Measurements from ENCODE around the gene NKAIN2. TPM values are rescaled to one million over a fixed set of nuclear protein-coding genes. Genes with fewer than 3 reads are reported as not detected.

NKAIN2 gene
- total and polyA plus RNA-seq, 2 donors (not counting 3 experiments of a cell fraction or from before 2014, with no cell fraction given): 0.03 TPM; not detected in 1

DNA sequence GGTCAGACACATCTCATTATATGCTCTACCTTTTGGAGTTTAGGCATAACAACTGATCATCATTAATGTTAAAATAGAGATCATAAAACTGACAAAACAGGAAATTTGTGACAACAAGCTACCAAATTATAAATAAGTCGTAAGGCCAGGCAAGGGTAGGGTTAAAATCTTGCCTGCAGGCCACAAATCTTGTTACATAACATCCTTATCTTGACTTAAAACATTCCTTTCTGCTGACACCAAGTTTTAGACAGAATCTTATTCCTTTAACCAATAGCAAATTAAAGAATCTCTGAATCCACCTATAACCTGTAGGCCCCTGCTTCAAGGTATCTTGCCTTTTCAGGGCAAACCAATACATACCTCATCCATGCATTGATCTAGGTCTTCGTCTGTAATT lies 32.5 kb upstream of the NKAIN2 start:
- intact Hi-C loops (cut with micrococcal nuclease) (no loop called here), dilution Hi-C loops (cut with MboI; ENCODE audit: extremely low pct_ligation_motif_present, low sequenced_read_pairs) (no loop called here)
- no peak for DNase-seq (ENCODE audit: low read depth, low spot score)
- no peaks in the 10 kb centered on the region for H4K20me1 ChIP-seq (replicated peaks; ENCODE audit: control insufficient read depth, extremely low read depth, insufficient read depth, low read length)
- H3K4me2 ChIP-seq (ENCODE audit: insufficient read depth, low read length): no peak overlapping the region
- H3K4me1 ChIP-seq (ENCODE audit: control insufficient read depth, extremely low read depth, insufficient read depth, low read length): no peaks in the 10 kb centered on the region
- no peak overlapping the region for H3K9ac ChIP-seq (replicated peaks; ENCODE audit: extremely low read depth, insufficient read depth, low read length)
- H3K9me3 ChIP-seq (replicated peaks; ENCODE audit: control insufficient read depth, insufficient read depth, low read length): no peaks in the 10 kb centered on the region
- BruUV-seq (replicated peaks): no TSS peak
- H3K27me3 ChIP-seq (ENCODE audit: control insufficient read depth in 2 of 2, insufficient read depth in 2 of 2, low read length in 2 of 2): no peaks in the 10 kb centered on the region
- no peak overlapping the region for H2AFZ ChIP-seq (ENCODE audit: low read depth, low read length)
- H3K36me3 ChIP-seq (ENCODE audit: control insufficient read depth in 2 of 2, extremely low read depth in 1 of 2, insufficient read depth in 2 of 2, low read length in 2 of 2): no peaks in the 10 kb centered on the region
- no peak overlapping the region for H3K4me3 ChIP-seq (replicated peaks in 1 of 3; ENCODE audit: insufficient read depth in 1 of 3, low read depth in 1 of 3, low read length in 3 of 3)
- POLR2A ChIA-PET: no interaction called here
- no peaks in the 10 kb centered on the region for H3K79me2 ChIP-seq (ENCODE audit: control insufficient read depth, insufficient read depth, low read length)
- no peak overlapping the region for H3K27ac ChIP-seq (ENCODE audit: insufficient read depth, low read depth, low read length)
- H3K9me1 ChIP-seq (replicated peaks; ENCODE audit: control insufficient read depth, extremely low read depth, insufficient read depth, low read length): no peaks in the 10 kb centered on the region
- FAIRE-seq: no peak
- CTCF ChIA-PET: no interaction called here
- TF ChIP-seq POLR2AphosphoS5 (IDR thresholded peaks at IDR 0.05; ENCODE audit: insufficient read depth, low read depth, low read length): no peak
- no peak for TF ChIP-seq FOS (IDR thresholded peaks at IDR 0.05; ENCODE audit: borderline replicate concordance, insufficient read depth, low read length)
- no peak for TF ChIP-seq EZH2 (IDR thresholded peaks at IDR 0.05; ENCODE audit: borderline replicate concordance, low read depth, low read length, severe bottlenecking)
- TF ChIP-seq MYC (IDR thresholded peaks at IDR 0.05; ENCODE audit: low read depth, low read length): no peak
- TF ChIP-seq GATA2 (IDR thresholded peaks at IDR 0.05; ENCODE audit: insufficient read depth, insufficient read length, low read depth, low read length): no peak

DNA sequence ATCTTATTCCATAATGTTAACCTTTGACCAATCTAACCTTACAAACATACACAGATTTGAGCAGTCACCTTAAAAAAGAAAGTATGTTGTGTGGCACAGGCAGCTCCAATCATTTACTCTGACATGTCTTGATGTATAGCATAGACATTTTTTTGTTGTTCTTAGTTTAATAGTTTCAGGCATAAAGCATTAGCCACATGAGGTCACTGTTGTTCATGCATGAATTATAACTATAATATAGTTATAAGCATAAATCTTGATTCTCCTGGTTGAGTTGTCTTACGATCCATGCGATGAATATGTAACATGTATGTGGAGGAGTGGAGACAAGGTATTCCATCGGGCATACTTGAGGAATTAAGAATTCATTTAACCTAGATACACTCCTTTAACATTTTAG lies 26.1 kb upstream of the NKAIN2 start:
- CTCF ChIA-PET: interaction anchor here (1.0 to 2.2 kb wide), 7 partner anchors 11 to 1081 kb away, joined by 3 to 24 read pairs (median 7); no protein-coding TSS in a partner anchor
- no peaks in the 10 kb centered on the region for H3K4me1 ChIP-seq (ENCODE audit: control insufficient read depth, extremely low read depth, insufficient read depth, low read length)
- H3K9ac ChIP-seq (replicated peaks; ENCODE audit: extremely low read depth, insufficient read depth, low read length): no peak overlapping the region
- no peak overlapping the region for H3K27ac ChIP-seq (ENCODE audit: insufficient read depth, low read depth, low read length)
- DNase-seq (ENCODE audit: low read depth, low spot score): peak; percentile 46
- TF ChIP-seq POLR2AphosphoS5 (IDR thresholded peaks at IDR 0.05; ENCODE audit: insufficient read depth, low read depth, low read length) (no peak), MAX (IDR thresholded peaks at IDR 0.05; ENCODE audit: insufficient read depth, insufficient read length) (no peak), GATA2 (IDR thresholded peaks at IDR 0.05; ENCODE audit: insufficient read depth, insufficient read length, low read depth, low read length) (no peak), JUN (IDR thresholded peaks at IDR 0.05; ENCODE audit: borderline replicate concordance, insufficient read depth, insufficient read length, low read depth) (no peak)
- TF ChIP-seq, protein P1, sequence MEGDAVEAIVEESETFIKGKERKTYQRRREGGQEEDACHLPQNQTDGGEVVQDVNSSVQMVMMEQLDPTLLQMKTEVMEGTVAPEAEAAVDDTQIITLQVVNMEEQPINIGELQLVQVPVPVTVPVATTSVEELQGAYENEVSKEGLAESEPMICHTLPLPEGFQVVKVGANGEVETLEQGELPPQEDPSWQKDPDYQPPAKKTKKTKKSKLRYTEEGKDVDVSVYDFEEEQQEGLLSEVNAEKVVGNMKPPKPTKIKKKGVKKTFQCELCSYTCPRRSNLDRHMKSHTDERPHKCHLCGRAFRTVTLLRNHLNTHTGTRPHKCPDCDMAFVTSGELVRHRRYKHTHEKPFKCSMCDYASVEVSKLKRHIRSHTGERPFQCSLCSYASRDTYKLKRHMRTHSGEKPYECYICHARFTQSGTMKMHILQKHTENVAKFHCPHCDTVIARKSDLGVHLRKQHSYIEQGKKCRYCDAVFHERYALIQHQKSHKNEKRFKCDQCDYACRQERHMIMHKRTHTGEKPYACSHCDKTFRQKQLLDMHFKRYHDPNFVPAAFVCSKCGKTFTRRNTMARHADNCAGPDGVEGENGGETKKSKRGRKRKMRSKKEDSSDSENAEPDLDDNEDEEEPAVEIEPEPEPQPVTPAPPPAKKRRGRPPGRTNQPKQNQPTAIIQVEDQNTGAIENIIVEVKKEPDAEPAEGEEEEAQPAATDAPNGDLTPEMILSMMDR (IDR thresholded peaks at IDR 0.05; ENCODE audit: extremely low read depth in 1 of 2, insufficient read depth in 1 of 2, low read depth in 1 of 2, low read length in 2 of 2): peak in 1 of 2 donors; percentile 14
- no peak overlapping the region for H3K4me2 ChIP-seq (ENCODE audit: insufficient read depth, low read length)
- H3K36me3 ChIP-seq (ENCODE audit: control insufficient read depth in 2 of 2, extremely low read depth in 1 of 2, insufficient read depth in 2 of 2, low read length in 2 of 2): no peaks in the 10 kb centered on the region
- no peak overlapping the region for H2AFZ ChIP-seq (ENCODE audit: low read depth, low read length)
- POLR2A ChIA-PET: no interaction called here
- dilution Hi-C loops (cut with MboI; ENCODE audit: extremely low pct_ligation_motif_present, low sequenced_read_pairs) (no loop called here), intact Hi-C loops (cut with micrococcal nuclease) (loop anchor here (1.0 to 2.0 kb wide), 3 partner anchors 189 to 1077 kb away; no protein-coding TSS in a partner anchor)
- H3K27me3 ChIP-seq (ENCODE audit: control insufficient read depth in 2 of 2, insufficient read depth in 2 of 2, low read length in 2 of 2): no peaks in the 10 kb centered on the region
- no TSS peak for BruUV-seq (replicated peaks)
- no peak overlapping the region for H3K4me3 ChIP-seq (replicated peaks in 1 of 3; ENCODE audit: insufficient read depth in 1 of 3, low read depth in 1 of 3, low read length in 3 of 3)
- H4K20me1 ChIP-seq (replicated peaks; ENCODE audit: control insufficient read depth, extremely low read depth, insufficient read depth, low read length): no peaks in the 10 kb centered on the region
- no peaks in the 10 kb centered on the region for H3K9me3 ChIP-seq (replicated peaks; ENCODE audit: control insufficient read depth, insufficient read depth, low read length)
- no peaks in the 10 kb centered on the region for H3K79me2 ChIP-seq (ENCODE audit: control insufficient read depth, insufficient read depth, low read length)
- FAIRE-seq: no peak
- H3K9me1 ChIP-seq (replicated peaks; ENCODE audit: control insufficient read depth, extremely low read depth, insufficient read depth, low read length): no peaks in the 10 kb centered on the region
